ENCODE data around the gene TTC9. TPM values are rescaled to one million over a fixed set of nuclear protein-coding genes. Genes with fewer than 3 reads are reported as not detected.

Gene TTC9
- total RNA-seq, 4 donors from 2014 or later = 6.3 to 10.2 (median 8.7) TPM

- H3K4me3 ChIP-seq (ENCODE audit: low read depth, poor library complexity, severe bottlenecking) = no peak overlapping the region
- no peak for DNase-seq (ENCODE audit: low spot score in 2 of 2)
- intact Hi-C loops (cut with DNase I; ENCODE audit: low total_unique reads) = loop anchor here (10.0 kb wide), 1 partner anchor 186 kb away; the partner anchor contains the start of gene MAP3K9
- TF ChIP-seq, protein P1, sequence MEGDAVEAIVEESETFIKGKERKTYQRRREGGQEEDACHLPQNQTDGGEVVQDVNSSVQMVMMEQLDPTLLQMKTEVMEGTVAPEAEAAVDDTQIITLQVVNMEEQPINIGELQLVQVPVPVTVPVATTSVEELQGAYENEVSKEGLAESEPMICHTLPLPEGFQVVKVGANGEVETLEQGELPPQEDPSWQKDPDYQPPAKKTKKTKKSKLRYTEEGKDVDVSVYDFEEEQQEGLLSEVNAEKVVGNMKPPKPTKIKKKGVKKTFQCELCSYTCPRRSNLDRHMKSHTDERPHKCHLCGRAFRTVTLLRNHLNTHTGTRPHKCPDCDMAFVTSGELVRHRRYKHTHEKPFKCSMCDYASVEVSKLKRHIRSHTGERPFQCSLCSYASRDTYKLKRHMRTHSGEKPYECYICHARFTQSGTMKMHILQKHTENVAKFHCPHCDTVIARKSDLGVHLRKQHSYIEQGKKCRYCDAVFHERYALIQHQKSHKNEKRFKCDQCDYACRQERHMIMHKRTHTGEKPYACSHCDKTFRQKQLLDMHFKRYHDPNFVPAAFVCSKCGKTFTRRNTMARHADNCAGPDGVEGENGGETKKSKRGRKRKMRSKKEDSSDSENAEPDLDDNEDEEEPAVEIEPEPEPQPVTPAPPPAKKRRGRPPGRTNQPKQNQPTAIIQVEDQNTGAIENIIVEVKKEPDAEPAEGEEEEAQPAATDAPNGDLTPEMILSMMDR (IDR thresholded peaks at IDR 0.05) = no peak
- TF ChIP-seq POLR2A (IDR thresholded peaks at IDR 0.05) = no peak
- 79% methylated on average over 2 of the region's 2 CpGs for WGBS, 2 donors
These were observed 23.4 kb upstream of the TTC9 start for GRCh38 chr14:70618314-70618713.

- H3K4me3 ChIP-seq (ENCODE audit: low read depth, poor library complexity, severe bottlenecking) = no peak overlapping the region
- DNase-seq (ENCODE audit: low spot score in 2 of 2) = no peak
- intact Hi-C loops (cut with DNase I; ENCODE audit: low total_unique reads) = loop anchor here (10.0 kb wide), 1 partner anchor 185 kb away; the partner anchor contains the start of gene MAP3K9
- TF ChIP-seq, protein P1 (IDR thresholded peaks at IDR 0.05) = no peak
- no peak for TF ChIP-seq POLR2A (IDR thresholded peaks at IDR 0.05)
These were observed 22.0 kb upstream of the TTC9 start for GRCh38 chr14:70619708-70620107.

DNA sequence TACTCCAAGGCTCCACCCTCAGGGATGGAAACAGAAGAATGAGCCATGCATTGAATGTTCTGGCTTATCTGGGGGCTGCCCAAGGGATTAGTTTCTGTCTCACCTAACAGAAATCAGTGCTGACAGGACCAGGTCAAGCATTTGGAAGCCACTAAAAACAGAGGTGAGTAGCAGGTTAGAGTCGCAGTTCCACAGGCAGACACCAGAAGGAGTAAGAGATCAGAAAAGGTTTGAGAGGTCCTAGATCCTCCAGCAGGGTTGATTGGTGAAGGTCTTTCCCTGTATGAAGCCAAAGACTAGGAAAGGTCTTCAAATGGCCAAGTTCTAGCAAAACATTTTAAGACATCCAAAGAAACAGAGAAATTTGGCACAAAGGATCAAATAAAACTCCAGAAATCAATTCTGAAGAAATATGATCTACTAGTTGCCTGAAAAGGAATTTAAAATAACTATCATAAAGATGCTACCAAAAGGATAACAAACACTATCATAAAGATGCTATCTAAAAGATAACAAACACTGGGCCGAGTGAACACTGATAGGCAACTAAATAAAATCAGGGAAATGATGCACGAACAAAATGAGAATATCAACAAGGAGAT, 19.5 kb upstream of the TTC9 start:
- intact Hi-C loops (cut with DNase I; ENCODE audit: low total_unique reads) = no loop called here
- whole genome bisulfite sequencing, 2 donors = 43 to 45% methylated on average over 3 of the region's 3 CpGs
- no peak for DNase-seq (ENCODE audit: low spot score in 2 of 2)
- no peak overlapping the region for H3K4me3 ChIP-seq (ENCODE audit: low read depth, poor library complexity, severe bottlenecking)
- no peak for TF ChIP-seq POLR2A (IDR thresholded peaks at IDR 0.05)
- TF ChIP-seq, protein P1 (IDR thresholded peaks at IDR 0.05) = no peak

- H3K4me3 ChIP-seq (ENCODE audit: low read depth, poor library complexity, severe bottlenecking) = no peak overlapping the region
- DNase-seq (ENCODE audit: low spot score in 2 of 2) = no peak
- intact Hi-C loops (cut with DNase I; ENCODE audit: low total_unique reads) = no loop called here
- TF ChIP-seq POLR2A (IDR thresholded peaks at IDR 0.05) = no peak
- TF ChIP-seq, protein P1 (IDR thresholded peaks at IDR 0.05) = no peak
- WGBS, 2 donors = 47 to 62% methylated on average over 1 of the region's 1 CpG
These were observed 16.7 kb upstream of the TTC9 start for GRCh38 chr14:70624972-70625371.

GRCh38 chr14:70631948-70632347, 9.8 kb upstream of the TTC9 start:
- no peak for TF ChIP-seq POLR2A (IDR thresholded peaks at IDR 0.05)
- TF ChIP-seq, protein P1 (IDR thresholded peaks at IDR 0.05) = no peak
- intact Hi-C loops (cut with DNase I; ENCODE audit: low total_unique reads) = no loop called here
- DNase-seq (ENCODE audit: low spot score in 2 of 2) = no peak
- no peak overlapping the region for H3K4me3 ChIP-seq (ENCODE audit: low read depth, poor library complexity, severe bottlenecking)
- 69 to 87% methylated on average over 3 of the region's 3 CpGs for WGBS, 2 donors

Measured in lower leg skin (tissue), 4 donors.